Measurements from ENCODE around the gene CNIH3.

- TF ChIP-seq EZH2 (IDR thresholded peaks at IDR 0.05), result no peak
- no peak for TF ChIP-seq POLR2AphosphoS5 (IDR thresholded peaks at IDR 0.05; ENCODE audit: borderline replicate concordance, low read depth, low read length)
These were observed 3.1 kb downstream of the CNIH3 start for GRCh38 chr1:224619209-224619608.

All from SK-N-MC (cell line).